Measurements from ENCODE around the gene MUC2.

Gene MUC2

GRCh38 chr11:1120532-1121330, 46.1 kb downstream of the MUC2 start:
- DNase-seq (ENCODE audit: low read depth, low spot score), result no peak

GRCh38 chr11:1121331-1121812, 46.7 kb downstream of the MUC2 start:
- DNase-seq (ENCODE audit: low read depth, low spot score), result no peak

- DNase-seq (ENCODE audit: low read depth, low spot score), result no peak
These were observed 47.4 kb downstream of the MUC2 start for GRCh38 chr11:1121813-1122663.

- no peak for DNase-seq (ENCODE audit: low read depth, low spot score)
These were observed 48.0 kb downstream of the MUC2 start for GRCh38 chr11:1122664-1123002.

- DNase-seq (ENCODE audit: low read depth, low spot score), result no peak
These were observed 49.3 kb downstream of the MUC2 start for GRCh38 chr11:1123970-1124369.

Measured in smooth muscle cell of the brain vasculature (primary cell).